Kidney (tissue), 14 donors: ENCODE data around the gene HNF4A. TPM values are rescaled to one million over a fixed set of nuclear protein-coding genes. Genes with fewer than 3 reads are reported as not detected.

Source experiments
- DNase-seq, 5 donors: peaks; one replicate each; pipeline ENCODE4 v3.0.0-alpha.2; 2013 to 2020
- FAIRE-seq: peaks from 2 replicates; lab custom pipeline; 2012; peaks lifted over from hg19 to GRCh38; lab: Jason Lieb, UNC
- H3K27ac ChIP-seq, 2 donors: one replicate each; pipeline ENCODE4 v1.7.0; 2013; ENCODE audit warnings: low read depth in 2 of 2, low read length in 2 of 2, inconsistent platforms in 1 of 2
- H3K27me3 ChIP-seq: one replicate; pipeline ENCODE4 v1.7.1; 2013; ENCODE audit warnings: low read length, inconsistent platforms; ENCODE audit not compliant: control insufficient read depth, insufficient read depth
- H3K36me3 ChIP-seq, 3 donors: one replicate each; pipeline versions ENCODE4 v1.7.0 to v1.7.1; 2013; ENCODE audit warnings: low read length in 3 of 3, control low read depth in 1 of 3, inconsistent platforms in 1 of 3; ENCODE audit not compliant: insufficient read depth in 3 of 3, control insufficient read depth in 2 of 3
- H3K4me1 ChIP-seq, 3 donors: one replicate each; pipeline versions ENCODE4 v1.7.0 to v1.7.1; 2013; ENCODE audit warnings: low read length in 3 of 3, inconsistent platforms in 1 of 3, low read depth in 1 of 3; ENCODE audit not compliant: control insufficient read depth in 2 of 3, insufficient read depth in 2 of 3
- H3K4me3 ChIP-seq, 3 donors: one replicate each; pipeline versions ENCODE4 v1.7.0 to v1.8.1; 2013; ENCODE audit warnings: low read length in 3 of 3, control low read depth in 1 of 3, inconsistent platforms in 1 of 3
- H3K9ac ChIP-seq, 3 donors: one replicate each; pipeline versions ENCODE4 v1.7.0 to v1.7.1; 2013; ENCODE audit warnings: low read length in 3 of 3, control low read depth in 1 of 3, inconsistent platforms in 1 of 3
- H3K9me3 ChIP-seq, 3 donors: one replicate each; pipeline versions ENCODE4 v1.7.0 to v1.7.1; 2013; ENCODE audit warnings: low read length in 3 of 3, control low read depth in 1 of 3, inconsistent platforms in 1 of 3; ENCODE audit not compliant: control insufficient read depth in 2 of 3, insufficient read depth in 1 of 3
- CTCF ChIP-seq: IDR thresholded peaks from 3 replicates; pipeline ENCODE4 v1.5.1; 2012; ENCODE audit warnings: mild to moderate bottlenecking, moderate library complexity, borderline replicate concordance; ENCODE audit not compliant: insufficient read depth; ENCODE audit errors: extremely low read depth
- intact Hi-C: fragments of 100-400 bp; cut with DNase I; formaldehyde crosslinking; loops from one replicate; pipeline ENCODE4 v1.11.1; 2022
- polyA plus RNA-seq: library from polyadenylated mRNA; stranded (reverse); fragments of 350-450 nt; fragmentation: Illumina TruSeq; extraction: RNeasy Lipid Tissue Mini Kit (QIAGEN cat#74804); gene quantifications from one replicate; pipeline ENCODE4 v1.2.3, GENCODE V29; 2014; ENCODE audit warnings: low read depth, low replicate concordance; ENCODE audit not compliant: insufficient read depth
- total RNA-seq: library from RNA; stranded (reverse); fragmentation: NEBNext Ultra II Directional; extraction: Animal tissue kit (Norgen Biotek cat#: 25700); gene quantifications from one replicate; pipeline ENCODE4 v1.2.1, GENCODE V29; 2021
- donor health status: control.
- donor health status: control.
- donor health status: control.
- donor health status: control.
- donor health status: control.
- donor health status: DM: yes; HTN: yes; CAD: no.
- donor health status: Normal renal cell carcinoma (clear cell type).

The HNF4A gene
- total and polyA plus RNA-seq, 2 donors from 2014 or later = 26.0 to 42.1 TPM

DNA sequence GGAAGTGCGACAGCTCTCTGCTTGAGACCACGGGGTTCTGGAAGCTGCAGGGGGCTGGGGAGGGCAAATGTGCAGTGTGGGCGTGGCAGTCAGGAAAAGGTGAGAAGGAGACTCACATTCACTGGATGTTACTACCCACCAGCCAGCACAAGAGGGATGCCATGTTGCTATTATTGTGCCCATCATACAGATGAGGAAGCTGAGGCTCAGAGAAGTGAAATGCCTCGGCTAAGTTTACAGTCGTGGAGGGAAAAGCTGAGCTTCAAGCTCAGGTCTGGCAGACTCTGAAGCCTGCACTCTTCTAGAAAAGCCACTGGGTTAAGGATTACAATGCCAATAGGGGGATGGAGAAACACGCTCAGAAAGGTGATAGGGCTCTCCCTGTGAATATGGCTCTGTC lies 34.4 kb downstream of the HNF4A start:
- no peak overlapping the region for H3K27ac ChIP-seq
- H3K9ac ChIP-seq = no peak overlapping the region
- no peaks in the 10 kb centered on the region for H3K27me3 ChIP-seq
- H3K4me1 ChIP-seq = peaks cover 0 to 11% (median 5%) of the 10 kb centered on the region in 3 donors
- intact Hi-C loops = loop anchor here (10.0 kb wide), 1 partner anchor 225 kb away; no protein-coding TSS in a partner anchor
- DNase-seq (no peak), FAIRE-seq (no peak)
- H3K9me3 ChIP-seq = no peaks in the 10 kb centered on the region
- H3K4me3 ChIP-seq = no peak overlapping the region
- TF ChIP-seq CTCF = no peak
- peaks cover 0 to 8% (median 0%) of the 10 kb centered on the region in 3 donors for H3K36me3 ChIP-seq

DNA sequence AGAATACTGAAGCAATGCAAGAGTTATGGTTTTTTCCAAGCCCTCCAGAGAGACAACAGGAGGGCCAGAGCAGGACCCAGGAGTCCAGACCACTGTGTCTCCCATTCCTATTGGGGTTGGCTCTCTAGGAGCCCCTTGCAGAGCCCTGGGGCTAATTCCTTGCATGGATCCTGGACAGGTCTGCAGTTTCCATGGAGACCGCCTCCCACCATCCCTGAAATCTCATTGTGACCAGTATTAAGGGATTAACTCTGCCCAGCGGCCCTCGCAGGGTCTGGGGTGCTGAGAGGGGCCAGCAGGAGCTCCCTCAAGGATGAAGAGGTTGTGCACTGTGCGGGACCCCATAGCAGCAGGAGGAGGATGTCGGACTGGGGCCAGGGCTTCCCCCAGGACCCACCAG lies 34.8 kb downstream of the HNF4A start:
- H3K27ac ChIP-seq = no peak overlapping the region
- intact Hi-C loops = no loop called here
- TF ChIP-seq CTCF = no peak
- peaks cover 0 to 11% (median 5%) of the 10 kb centered on the region in 3 donors for H3K4me1 ChIP-seq
- FAIRE-seq (no peak), DNase-seq (no peak)
- H3K36me3 ChIP-seq = peaks cover 0 to 8% (median 0%) of the 10 kb centered on the region in 3 donors
- H3K9me3 ChIP-seq = no peaks in the 10 kb centered on the region
- H3K9ac ChIP-seq = no peak overlapping the region
- H3K27me3 ChIP-seq = no peaks in the 10 kb centered on the region
- no peak overlapping the region for H3K4me3 ChIP-seq

DNA sequence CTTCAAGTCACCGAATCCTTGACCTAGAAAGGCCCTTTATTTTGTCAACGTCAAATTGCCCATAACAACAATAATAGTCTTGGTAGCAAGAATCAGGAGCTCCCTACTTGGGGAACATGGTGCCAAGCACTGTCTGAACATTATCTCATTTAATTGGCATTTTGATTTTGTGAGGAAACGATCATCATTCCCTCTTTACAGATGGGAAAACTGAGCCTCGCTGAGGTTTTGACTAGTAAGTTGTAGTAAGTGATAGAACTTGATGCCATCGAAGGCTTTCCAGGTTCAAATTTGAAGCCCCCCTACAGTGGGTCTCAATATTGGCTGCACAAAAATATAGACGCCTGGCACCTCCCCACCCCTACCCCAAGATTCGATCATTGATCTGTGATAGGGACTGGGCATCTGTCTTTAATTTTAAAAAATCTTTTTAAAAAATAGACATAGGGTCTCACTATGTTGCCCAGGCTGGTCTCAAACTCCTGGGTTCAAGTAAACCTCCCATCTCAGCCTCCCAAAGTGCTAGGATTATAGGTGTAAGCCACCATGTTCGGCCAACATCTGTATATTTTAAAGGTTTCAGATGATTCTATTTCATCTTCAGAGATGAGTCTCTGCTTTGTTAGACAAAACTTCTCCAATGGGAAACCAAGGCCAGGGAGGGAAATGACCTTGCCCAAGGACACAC lies 36.7 kb downstream of the HNF4A start:
- FAIRE-seq (no peak), DNase-seq (no peak)
- intact Hi-C loops = no loop called here
- H3K36me3 ChIP-seq = peaks cover 0 to 8% (median 0%) of the 10 kb centered on the region in 3 donors
- peaks cover 0 to 11% (median 5%) of the 10 kb centered on the region in 3 donors for H3K4me1 ChIP-seq
- no peak for TF ChIP-seq CTCF
- peak overlapping the region in 2 of 3 donors; percentile 35 to 48 for H3K4me3 ChIP-seq
- no peaks in the 10 kb centered on the region for H3K27me3 ChIP-seq
- H3K9me3 ChIP-seq = no peaks in the 10 kb centered on the region
- H3K27ac ChIP-seq = peak overlapping the region in 1 of 2 donors; percentile 65
- no peak overlapping the region for H3K9ac ChIP-seq
